IPS DF 6.9 (cell line): ENCODE measurements around the gene VAMP7.
A peak's percentile ranks its signal among the peaks of the same experiment; 100 is the strongest.
"Not testable (repeated sequence)": the region's sequence is repeated elsewhere in the genome, so short reads cannot be mapped to it uniquely, and the experiment has no call there.

Experiments used
- DNase-seq: peaks from one replicate; pipeline ENCODE4 v3.0.0-alpha.2; 2013; ENCODE audit warnings: low read depth, low spot score
- H3K27ac ChIP-seq: one replicate; pipeline ENCODE4 v1.5.1; 2013; ENCODE audit warnings: low read length, control low read depth
- H3K27me3 ChIP-seq: 2 replicates; pipeline ENCODE4 v1.6.1; 2013; ENCODE audit warnings: mild to moderate bottlenecking, low read length; ENCODE audit not compliant: control insufficient read depth, insufficient read depth
- H3K36me3 ChIP-seq: 2 replicates; pipeline ENCODE4 v1.6.1; 2013; ENCODE audit warnings: low read length; ENCODE audit not compliant: control insufficient read depth, insufficient read depth
- H3K4me1 ChIP-seq: 2 replicates; pipeline ENCODE4 v1.6.1; 2013; ENCODE audit warnings: low read length; ENCODE audit not compliant: control insufficient read depth, insufficient read depth
- H3K4me3 ChIP-seq: 2 replicates; pipeline ENCODE4 v1.5.1; 2013; ENCODE audit warnings: mild to moderate bottlenecking, low read length
- H3K9me3 ChIP-seq: 2 replicates; pipeline ENCODE4 v1.6.1; 2013; ENCODE audit warnings: low read length, inconsistent platforms; ENCODE audit not compliant: control insufficient read depth, insufficient read depth
- WGBS: extraction: QIAGEN DNeasy Blood & Tissue Kit; methylation state at CpG from one replicate; pipeline ENCODE4 v1.1.7; 2013; ENCODE audit warnings: mixed read lengths, missing lambda C conversion rate; ENCODE audit not compliant: insufficient read length, insufficient coverage; 5-methylcytosine and 5-hydroxymethylcytosine counted together

The VAMP7 gene

GRCh38 chrX:155956649-155957048 is 75.5 kb downstream of the VAMP7 start:
- H3K4me1 ChIP-seq, result no peaks in the 10 kb centered on the region; the same call in 1 of the 2 replicates
- H3K9me3 ChIP-seq, result no peaks in the 10 kb centered on the region; the same call in 1 of the 2 replicates
- DNase-seq, result no peak
- no CpG with 5 or more reads among the region's 3 CpGs for WGBS
- H3K36me3 ChIP-seq, result no peaks in the 10 kb centered on the region
- no peaks in the 10 kb centered on the region; the same call in 1 of the 2 replicates for H3K27me3 ChIP-seq
- H3K27ac ChIP-seq, result no peak overlapping the region
- H3K4me3 ChIP-seq, result no peak overlapping the region

- Histone ChIP-seq H3K4me3 (no peak overlapping the region), H3K9me3 (no peaks in the 10 kb centered on the region; the same call in 1 of the 2 replicates), H3K4me1 (no peaks in the 10 kb centered on the region; the same call in 1 of the 2 replicates), H3K27me3 (no peaks in the 10 kb centered on the region; the same call in 1 of the 2 replicates), H3K27ac (no peak overlapping the region), H3K36me3 (no peaks in the 10 kb centered on the region)
- no CpG with 5 or more reads among the region's 7 CpGs for WGBS
- no peak for DNase-seq
These were observed 76.7 kb downstream of the VAMP7 start for GRCh38 chrX:155957843-155958242.

- Histone ChIP-seq H3K4me1 (no peaks in the 10 kb centered on the region; the same call in 1 of the 2 replicates), H3K27me3 (no peaks in the 10 kb centered on the region), H3K27ac (no peak overlapping the region), H3K36me3 (no peaks in the 10 kb centered on the region), H3K4me3 (peak overlapping the region; percentile 20; the same call in 1 of the 2 replicates), H3K9me3 (no peaks in the 10 kb centered on the region; the same call in 1 of the 2 replicates)
- no CpG with 5 or more reads among the region's 5 CpGs for WGBS
- DNase-seq, result peak; percentile 16
These were observed 78.0 kb downstream of the VAMP7 start for GRCh38 chrX:155959018-155959587.

- Histone ChIP-seq H3K9me3 (no peaks in the 10 kb centered on the region; the same call in 1 of the 2 replicates), H3K27me3 (no peaks in the 10 kb centered on the region), H3K4me3 (no peak overlapping the region), H3K36me3 (no peaks in the 10 kb centered on the region), H3K27ac (no peak overlapping the region), H3K4me1 (no peaks in the 10 kb centered on the region)
- WGBS, result no CpG with 5 or more reads among the region's 1 CpG
- DNase-seq, result no peak
These were observed 81.8 kb downstream of the VAMP7 start for GRCh38 chrX:155962906-155963305.

- no CpG with 5 or more reads among the region's 8 CpGs for WGBS
- DNase-seq, result no peak
- Histone ChIP-seq H3K27ac (no peak overlapping the region), H3K4me3 (no peak overlapping the region), H3K9me3 (peaks cover 1% of the 10 kb centered on the region; the same call in 1 of the 2 replicates), H3K27me3 (no peaks in the 10 kb centered on the region), H3K36me3 (no peaks in the 10 kb centered on the region), H3K4me1 (no peaks in the 10 kb centered on the region)
These were observed 85.7 kb downstream of the VAMP7 start for GRCh38 chrX:155966876-155967275.

- Histone ChIP-seq H3K4me3 (no peak overlapping the region), H3K27ac (no peak overlapping the region), H3K9me3 (peaks cover 1% of the 10 kb centered on the region; the same call in 1 of the 2 replicates), H3K4me1 (no peaks in the 10 kb centered on the region), H3K27me3 (no peaks in the 10 kb centered on the region), H3K36me3 (no peaks in the 10 kb centered on the region)
- no CpG with 5 or more reads among the region's 3 CpGs for WGBS
- no peak for DNase-seq
These were observed 86.6 kb downstream of the VAMP7 start for GRCh38 chrX:155967653-155968325.

GRCh38 chrX:155968326-155968661 is 87.1 kb downstream of the VAMP7 start:
- WGBS, result no CpG with 5 or more reads among the region's 1 CpG
- no peak overlapping the region for H3K4me3 ChIP-seq
- DNase-seq, result no peak
- H3K27ac ChIP-seq, result no peak overlapping the region
- H3K9me3 ChIP-seq, result 0 out of 2 replicates have a peak, but pooled peaks cover 1% of the 10 kb centered on the region
- no peaks in the 10 kb centered on the region for H3K27me3 ChIP-seq
- no peaks in the 10 kb centered on the region for H3K36me3 ChIP-seq
- H3K4me1 ChIP-seq, result no peaks in the 10 kb centered on the region

GRCh38 chrX:155968791-155969190 is 87.6 kb downstream of the VAMP7 start:
- Histone ChIP-seq H3K36me3 (no peaks in the 10 kb centered on the region), H3K27me3 (no peaks in the 10 kb centered on the region), H3K27ac (no peak overlapping the region), H3K4me1 (no peaks in the 10 kb centered on the region), H3K4me3 (no peak overlapping the region), H3K9me3 (0 out of 2 replicates have a peak, but pooled peaks cover 1% of the 10 kb centered on the region)
- no CpG with 5 or more reads among the region's 5 CpGs for WGBS
- DNase-seq, result no peak

GRCh38 chrX:155971658-155972057 is 90.5 kb downstream of the VAMP7 start:
- DNase-seq, H3K4me3 ChIP-seq, H3K9me3 ChIP-seq, H3K27ac ChIP-seq, H3K36me3 ChIP-seq, H3K27me3 ChIP-seq, H3K4me1 ChIP-seq: not testable (repeated sequence)
- no CpG with 5 or more reads among the region's 5 CpGs for WGBS

GRCh38 chrX:155972241-155972640 is 91.1 kb downstream of the VAMP7 start:
- not testable (repeated sequence) for H3K36me3 ChIP-seq, H3K4me3 ChIP-seq, DNase-seq, H3K9me3 ChIP-seq, H3K27ac ChIP-seq, H3K27me3 ChIP-seq, H3K4me1 ChIP-seq
- WGBS, result no CpG with 5 or more reads among the region's 7 CpGs
